ENCODE results near the gene PGGT1B.

- TF ChIP-seq, protein P1, sequence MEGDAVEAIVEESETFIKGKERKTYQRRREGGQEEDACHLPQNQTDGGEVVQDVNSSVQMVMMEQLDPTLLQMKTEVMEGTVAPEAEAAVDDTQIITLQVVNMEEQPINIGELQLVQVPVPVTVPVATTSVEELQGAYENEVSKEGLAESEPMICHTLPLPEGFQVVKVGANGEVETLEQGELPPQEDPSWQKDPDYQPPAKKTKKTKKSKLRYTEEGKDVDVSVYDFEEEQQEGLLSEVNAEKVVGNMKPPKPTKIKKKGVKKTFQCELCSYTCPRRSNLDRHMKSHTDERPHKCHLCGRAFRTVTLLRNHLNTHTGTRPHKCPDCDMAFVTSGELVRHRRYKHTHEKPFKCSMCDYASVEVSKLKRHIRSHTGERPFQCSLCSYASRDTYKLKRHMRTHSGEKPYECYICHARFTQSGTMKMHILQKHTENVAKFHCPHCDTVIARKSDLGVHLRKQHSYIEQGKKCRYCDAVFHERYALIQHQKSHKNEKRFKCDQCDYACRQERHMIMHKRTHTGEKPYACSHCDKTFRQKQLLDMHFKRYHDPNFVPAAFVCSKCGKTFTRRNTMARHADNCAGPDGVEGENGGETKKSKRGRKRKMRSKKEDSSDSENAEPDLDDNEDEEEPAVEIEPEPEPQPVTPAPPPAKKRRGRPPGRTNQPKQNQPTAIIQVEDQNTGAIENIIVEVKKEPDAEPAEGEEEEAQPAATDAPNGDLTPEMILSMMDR (IDR thresholded peaks at IDR 0.05): no peak
- no peak for TF ChIP-seq EZH2 (IDR thresholded peaks at IDR 0.05; ENCODE audit: borderline replicate concordance, insufficient read depth, low read depth, low read length, poor library complexity, severe bottlenecking)
Measured at GRCh38 chr5:115165790-115166189, 96.9 kb downstream of the PGGT1B start.

All from B cell (primary cell).